Neural crest cell (in vitro differentiated cells): ENCODE measurements around the gene CBX5. TPM values are rescaled to one million over a fixed set of nuclear protein-coding genes. Genes with fewer than 3 reads are reported as not detected.
"Not testable (repeated sequence)": the region's sequence is repeated elsewhere in the genome, so short reads cannot be mapped to it uniquely, and the experiment has no call there.

Source experiments
- DNase-seq: peaks from one replicate; pipeline ENCODE4 v3.0.0; 2021; ENCODE audit warnings: low read depth, mixed read lengths, low spot score
- H3K27ac Mint-ChIP-seq: one replicate; pipeline ENCODE4 v1.8.0; 2021; ENCODE audit warnings: mild to moderate bottlenecking, mixed read lengths; ENCODE audit not compliant: unreplicated experiment
- H3K27me3 Mint-ChIP-seq: 2 replicates; pipeline ENCODE4 v1.8.0; 2021; ENCODE audit warnings: low read depth, mild to moderate bottlenecking, mixed read lengths
- H3K36me3 Mint-ChIP-seq: 2 replicates; pipeline ENCODE4 v1.8.0; 2021; ENCODE audit warnings: low read depth, mild to moderate bottlenecking, mixed read lengths
- H3K4me1 Mint-ChIP-seq: 2 replicates; pipeline ENCODE4 v1.8.0; 2021; ENCODE audit warnings: mixed read lengths
- H3K4me3 Mint-ChIP-seq: one replicate; pipeline ENCODE4 v1.8.0; 2021; ENCODE audit warnings: mild to moderate bottlenecking, mixed read lengths
- H3K9me3 Mint-ChIP-seq: 2 replicates; pipeline ENCODE4 v1.8.0; 2021; ENCODE audit warnings: mixed read lengths
- CTCF ChIP-seq: fragments of 200-600 bp; sonication (generic); conservative IDR thresholded peaks from 2 replicates; pipeline ENCODE4 v1.5.0; 2021; ENCODE audit warnings: antibody characterized with exemption, mild to moderate bottlenecking
- total RNA-seq: library from RNA; stranded (reverse); gene quantifications from 2 replicates; pipeline ENCODE4 v1.2.1, GENCODE V29; 2021

CBX5 gene
- total RNA-seq, 1 donor from 2014 or later: 369 TPM

DNA sequence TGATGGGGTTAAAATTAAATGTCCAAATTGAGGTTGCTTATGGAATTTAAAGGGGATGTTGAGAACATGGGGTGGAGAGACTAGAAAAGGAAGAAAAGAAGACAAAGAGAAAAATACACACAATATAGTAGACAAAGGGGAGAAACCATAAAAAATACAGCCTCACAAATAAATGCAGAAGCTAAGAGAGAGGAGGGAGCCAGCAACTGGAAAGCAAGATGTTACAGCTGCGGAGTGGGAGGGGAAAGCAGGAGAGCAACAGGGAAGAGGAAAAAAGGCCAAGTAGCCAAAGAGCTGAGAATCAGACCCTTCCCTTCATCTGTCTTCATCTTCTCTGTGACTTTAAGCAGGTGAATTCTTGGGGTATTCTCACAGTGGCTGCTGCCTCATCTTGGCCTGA is 51.5 kb downstream of the CBX5 start:
- peak overlapping the region; percentile 9 for H3K27ac Mint-ChIP-seq
- no peaks in the 10 kb centered on the region for H3K9me3 Mint-ChIP-seq
- H3K27me3 Mint-ChIP-seq: no peaks in the 10 kb centered on the region
- no peak overlapping the region for H3K4me3 Mint-ChIP-seq
- no peaks in the 10 kb centered on the region for H3K36me3 Mint-ChIP-seq
- peaks cover 16% of the 10 kb centered on the region for H3K4me1 Mint-ChIP-seq
- DNase-seq: no peak
- no peak for TF ChIP-seq CTCF

GRCh38 chr12:54227927-54228326 is 52.0 kb downstream of the CBX5 start:
- H3K27ac Mint-ChIP-seq, DNase-seq, H3K27me3 Mint-ChIP-seq, H3K36me3 Mint-ChIP-seq, H3K4me3 Mint-ChIP-seq, H3K9me3 Mint-ChIP-seq: not testable (repeated sequence)
- H3K4me1 Mint-ChIP-seq: peaks cover 16% of the 10 kb centered on the region

- Mint-ChIP-seq H3K9me3 (no peaks in the 10 kb centered on the region), H3K27ac (no peak overlapping the region), H3K36me3 (no peaks in the 10 kb centered on the region), H3K27me3 (no peaks in the 10 kb centered on the region), H3K4me3 (no peak overlapping the region), H3K4me1 (peaks cover 12% of the 10 kb centered on the region)
- no peak for DNase-seq
- TF ChIP-seq CTCF: no peak
Observed at GRCh38 chr12:54227376-54227775, 52.5 kb downstream of the CBX5 start.

DNA sequence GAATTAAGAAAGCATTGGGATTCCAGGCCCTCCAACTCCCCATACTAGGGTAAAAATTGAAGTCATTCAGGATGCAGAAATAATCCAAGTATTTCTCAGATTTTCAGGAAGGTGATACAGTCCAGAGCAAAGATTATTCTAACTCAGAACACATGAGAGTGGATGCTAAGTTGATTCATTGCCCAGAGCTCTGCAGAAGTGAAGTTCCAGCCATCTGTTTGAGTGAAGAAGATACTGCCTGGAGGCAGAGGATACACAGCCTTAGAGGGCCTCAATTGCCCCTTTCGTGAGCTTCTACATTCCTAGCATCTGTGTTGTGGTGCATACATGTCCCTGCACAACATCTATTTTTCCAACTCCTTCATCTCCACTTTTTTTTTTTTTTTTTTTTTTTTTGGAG is 54.3 kb downstream of the CBX5 start:
- Mint-ChIP-seq H3K27me3 (no peaks in the 10 kb centered on the region), H3K4me3 (no peak overlapping the region), H3K9me3 (no peaks in the 10 kb centered on the region), H3K36me3 (no peaks in the 10 kb centered on the region), H3K27ac (no peak overlapping the region), H3K4me1 (peaks cover 12% of the 10 kb centered on the region)
- no peak for DNase-seq
- no peak for TF ChIP-seq CTCF

- H3K27me3 Mint-ChIP-seq: peaks cover 9% of the 10 kb centered on the region
- H3K4me3 Mint-ChIP-seq: no peak overlapping the region
- H3K27ac Mint-ChIP-seq: no peak overlapping the region
- H3K4me1 Mint-ChIP-seq: peaks cover 16% of the 10 kb centered on the region
- DNase-seq: no peak
- no peaks in the 10 kb centered on the region for H3K9me3 Mint-ChIP-seq
- TF ChIP-seq CTCF: no peak
- no peaks in the 10 kb centered on the region for H3K36me3 Mint-ChIP-seq
Observed at GRCh38 chr12:54222609-54223008, 57.3 kb downstream of the CBX5 start.

- no peak overlapping the region for H3K27ac Mint-ChIP-seq
- no peak for TF ChIP-seq CTCF
- peaks cover 27% of the 10 kb centered on the region for H3K4me1 Mint-ChIP-seq
Observed at GRCh38 chr12:54221402-54221984, 58.4 kb downstream of the CBX5 start.

More at GRCh38 chr12:54221402-54221984, 58.4 kb downstream of the CBX5 start:
- Mint-ChIP-seq H3K36me3 (no peaks in the 10 kb centered on the region), H3K27me3 (peaks cover 20% of the 10 kb centered on the region), H3K9me3 (no peaks in the 10 kb centered on the region), H3K4me3 (no peak overlapping the region)
- DNase-seq: no peak
